Superior temporal gyrus (tissue), 1 donor: ENCODE measurements around the gene FBXW11.

Source experiments
- DNase-seq: peaks from one replicate; pipeline ENCODE4 v3.0.0-alpha.2; 2016; ENCODE audit errors: extremely low spot score

FBXW11 gene

GRCh38 chr5:171842777-171843328, 163.6 kb downstream of the FBXW11 start:
- DNase-seq: no peak

- DNase-seq: no peak
These were observed 164.3 kb downstream of the FBXW11 start for GRCh38 chr5:171841984-171842776.

DNA sequence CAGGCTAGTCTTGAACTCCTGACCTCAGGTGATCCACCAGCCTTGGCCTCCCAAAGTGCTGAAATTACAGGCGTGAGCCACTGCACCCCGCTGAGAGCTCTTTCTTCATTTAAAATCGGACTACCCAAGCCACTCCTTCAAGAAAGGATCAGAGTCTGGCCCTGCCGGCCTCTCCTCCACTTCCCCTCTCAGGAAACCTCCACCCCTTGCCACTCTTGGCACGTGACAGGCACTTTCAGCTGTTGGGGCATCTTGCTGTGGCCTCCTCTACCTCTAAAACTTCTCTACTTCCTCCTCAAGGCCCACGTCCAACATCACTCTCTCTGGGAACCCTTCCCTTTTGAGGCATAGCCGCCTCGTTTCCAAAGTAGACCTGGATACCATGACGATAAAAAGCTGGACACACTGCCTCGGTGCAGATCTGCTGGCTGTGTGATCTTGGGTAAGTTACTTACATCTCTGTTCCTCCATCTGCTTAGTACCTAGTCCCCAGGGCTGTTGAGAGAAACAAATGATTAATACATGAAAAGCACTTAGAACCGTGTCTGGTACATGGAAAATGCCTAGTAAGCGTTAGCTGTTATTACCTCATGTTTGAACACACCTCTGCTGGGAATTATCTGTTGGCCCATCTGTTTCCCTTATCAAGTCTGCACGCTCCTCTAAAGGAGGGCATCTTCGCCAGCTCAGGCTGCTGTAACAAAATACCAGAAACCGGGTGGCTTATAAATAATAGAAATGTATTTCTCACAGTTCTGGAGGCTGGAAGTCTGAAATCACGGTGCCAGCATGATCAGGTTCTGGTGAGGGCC, 165.5 kb downstream of the FBXW11 start:
- no peak for DNase-seq

DNA sequence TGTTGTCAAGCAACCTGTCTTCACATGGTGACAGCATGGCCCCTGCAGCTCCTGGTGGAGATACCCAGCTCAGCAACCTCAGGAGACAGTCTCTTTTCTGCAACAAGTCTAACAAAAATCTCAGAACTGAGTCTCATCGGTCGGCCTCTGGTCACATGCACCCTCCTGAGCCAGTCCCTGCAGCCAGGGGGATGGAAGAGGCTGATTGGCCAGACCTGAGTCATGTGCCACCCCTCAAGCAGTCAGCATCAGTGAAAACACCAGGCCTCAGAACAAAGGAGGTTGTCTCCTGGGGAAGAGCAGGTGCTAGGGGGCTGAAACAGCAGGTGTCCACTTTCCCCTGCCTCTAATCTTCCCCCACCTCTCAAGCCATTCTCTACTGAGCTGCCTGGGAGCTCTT, 166.4 kb downstream of the FBXW11 start:
- no peak for DNase-seq

DNA sequence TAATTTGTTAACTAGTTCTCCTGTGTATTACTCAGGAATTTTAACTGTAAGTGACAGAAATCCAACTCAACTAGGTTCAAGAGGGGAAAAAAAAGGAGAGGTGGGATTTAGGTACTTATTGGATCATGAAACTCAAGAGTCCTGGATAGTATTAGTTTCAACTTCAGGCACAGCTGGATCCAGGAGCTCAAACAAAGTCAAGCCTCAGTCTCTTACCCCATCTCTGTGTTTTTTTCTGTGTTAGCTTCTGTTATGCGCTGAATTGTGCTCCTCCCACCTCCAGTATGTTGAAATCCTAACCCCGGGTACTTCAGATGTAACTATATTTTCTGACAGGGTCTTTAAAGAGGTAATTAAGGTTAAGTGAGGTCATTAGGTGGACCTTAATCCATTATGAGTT, 167.3 kb downstream of the FBXW11 start:
- no peak for DNase-seq

DNA sequence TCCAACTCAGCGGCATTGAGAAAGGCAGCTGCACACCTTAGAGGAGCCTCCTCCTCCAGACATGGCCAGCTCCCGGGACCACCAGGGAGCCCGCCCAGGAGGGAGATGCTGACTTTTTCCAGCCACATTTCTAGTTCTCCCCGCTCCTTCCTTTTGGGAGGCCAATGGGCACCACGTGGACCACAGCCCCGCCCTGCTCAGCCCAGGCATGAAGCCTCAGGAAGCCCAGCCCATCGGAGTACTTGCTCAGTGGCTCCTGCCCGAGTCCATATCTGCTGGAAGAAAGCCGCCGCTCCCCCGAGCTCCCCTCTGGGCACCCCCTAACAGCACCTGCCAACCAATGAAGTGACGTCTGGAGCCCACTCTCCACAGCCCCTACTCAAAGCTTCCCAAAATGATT, 168.4 kb downstream of the FBXW11 start:
- no peak for DNase-seq

- no peak for DNase-seq
These were observed 168.9 kb downstream of the FBXW11 start for GRCh38 chr5:171837522-171837921.

GRCh38 chr5:171835066-171835465, 171.4 kb downstream of the FBXW11 start:
- no peak for DNase-seq

DNA sequence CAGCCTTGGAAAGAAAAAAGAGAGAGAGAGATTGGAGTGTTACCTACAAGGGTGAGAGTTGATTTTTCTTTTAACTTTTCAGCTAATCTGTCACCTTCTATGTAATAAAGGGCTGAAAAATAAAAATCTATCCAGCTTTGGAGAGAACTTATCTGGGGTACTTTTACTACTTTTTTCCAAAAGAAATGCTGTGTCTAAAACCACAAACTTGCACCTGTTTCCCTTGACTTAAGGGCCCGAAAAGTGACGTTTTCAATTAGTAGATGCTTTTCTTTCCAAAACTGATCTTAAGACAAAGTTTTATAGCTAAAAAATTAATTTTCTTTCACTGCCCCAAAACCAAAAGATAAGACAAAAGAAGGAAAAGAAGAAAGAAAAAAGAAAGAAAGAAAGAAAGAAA, 172.0 kb downstream of the FBXW11 start:
- DNase-seq: no peak

GRCh38 chr5:171832775-171833174, 173.7 kb downstream of the FBXW11 start:
- no peak for DNase-seq

- DNase-seq: no peak
These were observed 175.8 kb downstream of the FBXW11 start for GRCh38 chr5:171830686-171831085.

DNA sequence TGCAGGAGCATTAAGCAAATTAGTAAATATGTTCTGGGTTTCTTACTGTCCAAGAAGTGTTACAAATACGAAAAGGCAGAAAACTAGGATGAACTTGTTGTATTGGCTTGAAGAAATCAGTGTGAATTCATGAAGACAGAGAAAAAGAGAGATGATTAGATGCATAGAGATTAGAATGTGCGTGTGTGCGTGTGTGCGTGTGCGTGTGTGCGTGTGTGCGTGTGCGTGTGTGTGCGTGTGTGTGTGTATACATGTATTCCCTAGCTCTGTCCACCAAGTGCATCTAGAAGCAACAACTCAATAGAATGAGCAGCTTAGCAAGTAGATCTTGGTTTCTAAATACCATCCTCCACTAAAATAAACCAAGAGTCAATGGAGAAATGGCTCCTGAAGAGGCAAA, 179.3 kb downstream of the FBXW11 start:
- DNase-seq: no peak

GRCh38 chr5:171826132-171826531, 180.3 kb downstream of the FBXW11 start:
- DNase-seq: no peak

DNA sequence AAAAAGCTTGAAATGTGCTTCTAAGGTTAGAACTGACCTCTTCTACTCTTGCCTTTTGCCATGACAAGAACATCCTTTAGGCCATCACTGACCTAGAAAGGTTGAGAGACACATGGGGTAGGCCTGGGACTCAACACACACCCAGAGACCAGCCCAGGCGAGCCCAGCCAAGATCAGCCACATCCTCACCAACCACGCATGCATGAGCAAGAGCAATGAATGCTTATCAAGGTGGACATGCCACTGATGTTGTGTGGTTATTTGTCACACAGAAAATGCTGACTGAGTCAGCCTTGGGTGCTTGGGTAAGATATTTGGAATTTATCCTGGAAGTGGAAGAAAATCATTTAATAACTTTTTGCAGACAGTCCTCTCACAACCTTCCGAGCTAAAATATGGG, 181.4 kb downstream of the FBXW11 start:
- DNase-seq: no peak

DNA sequence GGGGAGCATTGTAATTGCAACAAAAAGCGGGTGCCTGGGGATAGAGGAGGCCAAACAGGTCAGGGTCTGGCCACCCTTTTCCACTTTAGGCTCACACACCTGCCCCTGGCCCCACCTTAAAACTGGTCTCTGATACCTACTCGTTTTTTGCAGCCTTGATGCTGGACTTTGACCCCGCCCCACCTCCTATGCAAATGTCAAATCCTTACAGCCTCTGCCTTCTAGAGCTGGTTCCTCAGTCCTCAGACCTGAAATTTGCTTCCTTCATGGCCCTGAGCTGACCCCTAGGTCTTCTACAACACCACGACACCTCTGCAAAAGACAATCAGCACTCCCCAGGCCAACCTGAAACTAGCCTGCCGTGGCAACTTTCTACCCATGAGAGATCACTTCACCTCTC, 183.2 kb downstream of the FBXW11 start:
- no peak for DNase-seq

- no peak for DNase-seq
These were observed 185.2 kb downstream of the FBXW11 start for GRCh38 chr5:171821286-171821685.

DNA sequence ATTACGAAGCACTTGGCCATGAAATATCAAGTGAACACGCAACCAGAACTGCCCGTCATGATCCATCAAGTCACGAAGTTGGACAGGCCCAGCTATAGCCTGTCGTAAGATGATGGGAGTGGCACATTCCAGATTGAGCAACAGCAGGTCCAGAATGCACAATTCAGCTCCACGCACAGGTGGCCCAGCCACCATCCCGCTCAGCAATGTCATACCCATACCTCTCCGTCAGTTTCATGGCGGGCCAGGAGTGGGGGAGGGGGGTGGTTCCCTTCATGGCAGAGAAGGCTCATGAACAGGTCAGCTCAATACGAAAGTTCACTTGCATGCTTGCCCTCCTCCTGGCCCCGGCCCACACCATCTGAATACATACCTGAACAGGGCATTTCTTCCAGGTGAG, 185.9 kb downstream of the FBXW11 start:
- no peak for DNase-seq

GRCh38 chr5:171816666-171817065, 189.8 kb downstream of the FBXW11 start:
- no peak for DNase-seq

DNA sequence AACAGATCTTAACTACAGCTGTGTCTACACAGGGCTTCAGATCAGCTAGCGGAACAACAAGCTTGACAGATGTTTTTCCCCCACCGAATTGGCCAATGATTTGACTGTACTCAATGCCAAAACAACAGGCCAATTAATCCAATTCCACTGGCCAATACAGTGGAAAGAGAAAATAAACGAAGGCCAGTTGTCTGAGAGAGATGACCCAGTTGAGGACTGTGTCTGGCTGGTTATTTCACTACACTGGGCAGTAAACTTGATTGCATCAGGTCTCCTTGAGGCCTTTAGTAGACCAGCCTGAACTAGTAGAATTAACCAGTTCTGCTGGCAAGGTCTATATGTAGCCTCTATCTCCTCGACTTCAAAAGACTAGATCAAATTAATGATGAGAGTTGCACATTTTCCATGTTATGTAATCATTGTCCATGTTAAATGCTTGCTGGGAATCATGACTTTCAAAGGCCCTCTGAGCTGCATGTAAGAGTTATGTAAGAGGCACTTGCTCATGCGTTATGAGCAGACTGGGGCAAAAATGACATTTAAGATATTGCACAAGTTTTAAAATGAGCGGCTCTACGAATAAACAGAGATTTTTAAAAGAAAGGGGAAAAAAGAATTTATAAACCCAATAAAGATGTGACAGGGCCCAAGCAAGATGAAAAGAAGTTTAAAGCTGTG, 192.5 kb downstream of the FBXW11 start:
- no peak for DNase-seq

GRCh38 chr5:171813270-171813669, 193.2 kb downstream of the FBXW11 start:
- DNase-seq: no peak
